ENCODE measurements around the gene ZNF318.

Gene ZNF318

DNA sequence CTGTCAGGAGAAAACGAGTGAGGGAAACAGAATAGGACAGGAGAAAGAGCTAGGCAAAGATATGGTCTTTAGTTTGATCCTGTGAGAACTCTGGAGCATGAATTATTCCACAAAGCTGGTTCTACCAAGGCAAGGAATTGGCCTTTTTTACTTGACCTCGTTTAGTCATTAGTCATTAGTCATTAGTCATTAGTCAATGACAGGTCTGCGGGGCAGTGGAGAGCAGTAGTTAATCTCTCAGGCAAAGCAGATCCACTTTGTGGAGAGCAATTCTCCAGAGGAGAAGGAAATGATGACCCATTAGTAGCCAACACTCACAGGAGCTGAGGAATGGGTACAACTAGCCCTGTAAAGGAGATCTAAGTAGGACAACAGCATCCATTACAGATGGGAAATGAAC, 35.9 kb upstream of the ZNF318 start:
- DNase-seq (ENCODE audit: insufficient read length, low spot score): no peak
- no peak for FAIRE-seq
- no peak for TF ChIP-seq CTCF (IDR thresholded peaks at IDR 0.05; ENCODE audit: insufficient read depth, missing control alignments)

DNA sequence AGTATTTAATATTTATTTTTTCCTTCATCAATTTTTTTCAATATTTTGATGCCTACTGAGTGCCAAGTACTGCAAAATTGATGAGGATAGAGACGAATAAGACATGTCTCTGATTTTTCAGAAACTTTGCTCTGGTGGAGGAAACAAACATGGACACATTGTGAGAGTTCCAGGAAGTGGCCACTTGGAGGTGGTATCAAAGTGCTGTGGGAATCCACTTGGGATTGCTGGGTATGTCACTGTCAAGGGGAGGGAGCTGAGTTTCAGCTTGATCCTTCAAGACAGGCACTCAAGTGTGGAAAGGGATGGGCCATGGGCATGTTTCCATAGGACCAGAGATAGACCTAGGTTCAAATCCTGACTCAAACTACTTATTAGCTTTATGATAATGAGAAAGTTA, 33.4 kb upstream of the ZNF318 start:
- DNase-seq (ENCODE audit: insufficient read length, low spot score): no peak
- no peak for FAIRE-seq

DNA sequence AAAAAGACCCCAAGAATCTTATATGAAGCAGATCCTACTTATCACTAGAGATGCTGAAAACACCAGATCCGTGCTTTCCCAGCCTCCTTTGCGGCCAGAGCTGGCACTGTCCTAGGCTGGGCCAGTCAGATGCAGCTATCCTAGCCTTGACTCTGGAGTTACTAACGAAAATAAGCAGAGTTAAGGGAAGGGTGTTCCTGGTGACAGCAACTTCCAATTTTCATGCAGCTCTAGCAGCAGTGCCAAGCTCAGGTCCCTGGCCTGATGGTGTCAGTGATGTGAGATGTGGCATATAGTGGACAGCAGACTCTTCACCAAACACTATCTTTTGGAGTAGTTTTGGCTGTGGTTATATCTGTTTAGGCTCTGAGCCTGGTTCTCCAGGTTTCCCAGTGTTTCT, 32.3 kb upstream of the ZNF318 start:
- TF ChIP-seq CTCF (IDR thresholded peaks at IDR 0.05; ENCODE audit: insufficient read depth, missing control alignments): no peak
- no peak for FAIRE-seq
- no peak for DNase-seq (ENCODE audit: insufficient read length, low spot score)

More for the DNA sequence above, 33.4 kb upstream of the ZNF318 start:
- TF ChIP-seq CTCF (IDR thresholded peaks at IDR 0.05; ENCODE audit: insufficient read depth, missing control alignments): no peak

GRCh38 chr6:43399932-43400487, 30.6 kb upstream of the ZNF318 start:
- no peak for TF ChIP-seq CTCF (IDR thresholded peaks at IDR 0.05; ENCODE audit: insufficient read depth, missing control alignments)
- no peak for DNase-seq (ENCODE audit: insufficient read length, low spot score)
- no peak for FAIRE-seq

- DNase-seq (ENCODE audit: insufficient read length, low spot score) (no peak), FAIRE-seq (no peak)
- no peak for TF ChIP-seq CTCF (IDR thresholded peaks at IDR 0.05; ENCODE audit: insufficient read depth, missing control alignments)
These were observed 27.1 kb upstream of the ZNF318 start for GRCh38 chr6:43396408-43397149.

DNA sequence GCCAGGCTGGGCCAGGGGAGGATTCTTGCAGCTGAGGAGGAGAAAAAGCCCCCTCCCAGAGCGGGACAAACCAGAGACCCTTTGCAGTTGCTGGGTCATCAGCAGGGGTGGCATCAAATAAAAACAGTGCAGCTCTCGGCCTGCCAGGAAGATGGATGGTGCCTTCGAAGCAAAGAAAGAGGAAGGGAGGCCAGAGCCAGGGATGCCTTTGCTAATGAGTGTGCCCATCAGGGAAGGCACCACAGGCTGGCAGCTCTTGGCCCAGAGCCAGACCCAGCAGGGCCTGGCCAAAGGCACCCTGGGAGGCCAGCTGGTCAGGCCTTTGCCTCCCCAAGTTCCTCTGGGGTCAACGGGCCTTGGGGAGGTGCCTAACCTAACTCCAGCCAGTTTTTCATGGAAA, 26.3 kb upstream of the ZNF318 start:
- no peak for FAIRE-seq
- DNase-seq (ENCODE audit: insufficient read length, low spot score): no peak
- no peak for TF ChIP-seq CTCF (IDR thresholded peaks at IDR 0.05; ENCODE audit: insufficient read depth, missing control alignments)

DNA sequence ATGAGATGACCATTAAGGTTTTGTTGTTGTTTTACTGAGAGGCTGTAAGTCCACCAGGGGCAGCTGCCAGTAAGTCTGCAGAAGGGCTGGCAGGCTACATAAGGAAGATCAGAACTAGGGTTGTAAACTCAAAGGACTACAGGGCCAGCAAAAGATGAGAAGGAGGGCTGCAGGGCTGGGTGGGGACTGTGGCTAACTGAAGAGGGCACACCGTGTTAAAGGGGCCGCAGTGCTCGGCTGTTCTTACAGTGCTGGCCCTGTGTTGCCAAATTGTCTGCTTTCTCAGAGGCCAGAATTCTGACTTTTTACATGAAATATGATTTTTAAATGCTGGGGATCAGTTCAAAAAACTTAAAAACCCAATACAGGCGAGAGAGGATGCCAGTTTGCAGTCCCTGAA, 25.5 kb upstream of the ZNF318 start:
- no peak for FAIRE-seq

More for the DNA sequence above, 25.5 kb upstream of the ZNF318 start:
- no peak for TF ChIP-seq CTCF (IDR thresholded peaks at IDR 0.05; ENCODE audit: insufficient read depth, missing control alignments)
- DNase-seq (ENCODE audit: insufficient read length, low spot score): no peak

Measured in D721Med (cell line).